PFSK-1 (cell line): ENCODE data around the gene SLC35D3.

Experiments
- FOXP2 ChIP-seq: optimal IDR thresholded peaks from 2 replicates; pipeline ENCODE3; 2011; ENCODE audit warnings: borderline replicate concordance, control low read depth, inconsistent platforms; ENCODE audit not compliant: insufficient read depth; ENCODE audit errors: extremely low read length, extremely low read depth
- POLR2AphosphoS5 ChIP-seq: IDR thresholded peaks from 2 replicates; pipeline ENCODE4 v1.6.1; 2012; ENCODE audit warnings: low read depth, mild to moderate bottlenecking, control low read depth, low read length, moderate library complexity
- SIN3A ChIP-seq: IDR thresholded peaks from 2 replicates; pipeline ENCODE4 v1.6.1; 2012; ENCODE audit warnings: mild to moderate bottlenecking, low read length, moderate library complexity, borderline replicate concordance; ENCODE audit not compliant: insufficient read depth
- TAF1 ChIP-seq: IDR thresholded peaks from 2 replicates; pipeline ENCODE4 v1.6.1; 2012; ENCODE audit warnings: low read length, control low read depth, borderline replicate concordance; ENCODE audit not compliant: insufficient read depth
- TF ChIP-seq, protein P1 (sequence below), 2 experiments: IDR thresholded peaks; 2 replicates each; pipeline versions ENCODE4 v1.6.1 to v1.8.0; 2011 to 2012; ENCODE audit warnings: low read depth in 2 of 2, low read length in 2 of 2, control low read depth in 1 of 2, inconsistent platforms in 1 of 2, mild to moderate bottlenecking in 1 of 2, moderate library complexity in 1 of 2; ENCODE audit not compliant: insufficient read depth in 1 of 2

DNA sequence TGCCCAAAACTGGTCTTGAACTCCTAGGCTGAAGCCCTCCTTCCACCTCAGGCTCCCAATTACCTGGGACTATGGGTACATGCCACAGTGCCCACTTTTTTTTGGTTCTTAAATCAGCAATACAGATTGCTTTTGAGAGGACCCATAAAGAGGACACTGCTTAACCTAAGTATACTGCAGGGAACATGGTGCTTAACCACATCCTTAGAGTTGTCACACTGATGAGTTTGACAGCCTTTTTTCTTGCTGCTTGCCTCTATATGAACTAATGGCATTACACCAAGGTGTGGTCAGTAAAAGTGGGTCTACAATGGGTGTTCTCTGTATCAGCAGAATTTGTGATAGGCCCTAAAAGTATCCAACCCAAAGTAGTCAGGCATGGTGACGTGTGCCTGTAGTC lies 7.2 kb upstream of the SLC35D3 start:
- TF ChIP-seq POLR2AphosphoS5 (no peak), SIN3A (no peak), TAF1 (no peak), FOXP2 (no peak)
- TF ChIP-seq, protein P1, sequence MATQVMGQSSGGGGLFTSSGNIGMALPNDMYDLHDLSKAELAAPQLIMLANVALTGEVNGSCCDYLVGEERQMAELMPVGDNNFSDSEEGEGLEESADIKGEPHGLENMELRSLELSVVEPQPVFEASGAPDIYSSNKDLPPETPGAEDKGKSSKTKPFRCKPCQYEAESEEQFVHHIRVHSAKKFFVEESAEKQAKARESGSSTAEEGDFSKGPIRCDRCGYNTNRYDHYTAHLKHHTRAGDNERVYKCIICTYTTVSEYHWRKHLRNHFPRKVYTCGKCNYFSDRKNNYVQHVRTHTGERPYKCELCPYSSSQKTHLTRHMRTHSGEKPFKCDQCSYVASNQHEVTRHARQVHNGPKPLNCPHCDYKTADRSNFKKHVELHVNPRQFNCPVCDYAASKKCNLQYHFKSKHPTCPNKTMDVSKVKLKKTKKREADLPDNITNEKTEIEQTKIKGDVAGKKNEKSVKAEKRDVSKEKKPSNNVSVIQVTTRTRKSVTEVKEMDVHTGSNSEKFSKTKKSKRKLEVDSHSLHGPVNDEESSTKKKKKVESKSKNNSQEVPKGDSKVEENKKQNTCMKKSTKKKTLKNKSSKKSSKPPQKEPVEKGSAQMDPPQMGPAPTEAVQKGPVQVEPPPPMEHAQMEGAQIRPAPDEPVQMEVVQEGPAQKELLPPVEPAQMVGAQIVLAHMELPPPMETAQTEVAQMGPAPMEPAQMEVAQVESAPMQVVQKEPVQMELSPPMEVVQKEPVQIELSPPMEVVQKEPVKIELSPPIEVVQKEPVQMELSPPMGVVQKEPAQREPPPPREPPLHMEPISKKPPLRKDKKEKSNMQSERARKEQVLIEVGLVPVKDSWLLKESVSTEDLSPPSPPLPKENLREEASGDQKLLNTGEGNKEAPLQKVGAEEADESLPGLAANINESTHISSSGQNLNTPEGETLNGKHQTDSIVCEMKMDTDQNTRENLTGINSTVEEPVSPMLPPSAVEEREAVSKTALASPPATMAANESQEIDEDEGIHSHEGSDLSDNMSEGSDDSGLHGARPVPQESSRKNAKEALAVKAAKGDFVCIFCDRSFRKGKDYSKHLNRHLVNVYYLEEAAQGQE (IDR thresholded peaks at IDR 0.05; ENCODE audit: insufficient read depth in 1 of 2, low read depth in 2 of 2, low read length in 2 of 2), result no peak
